Bronchial epithelial cell (primary cell): ENCODE results near the gene PDP2. TPM values are rescaled to one million over a fixed set of nuclear protein-coding genes. Genes with fewer than 3 reads are reported as not detected.

Experiments used
- DNase-seq: peaks from one replicate; pipeline ENCODE4 v3.0.0-alpha.2; 2010; ENCODE audit warnings: low read depth
- FAIRE-seq: peaks from 2 replicates; lab custom pipeline; 2011; peaks lifted over from hg19 to GRCh38; lab: Jason Lieb, UNC
- H3K27me3 ChIP-seq: 2 replicates; pipeline ENCODE4 v1.5.1; 2011; ENCODE audit warnings: low read length; ENCODE audit not compliant: control insufficient read depth, insufficient read depth
- H3K36me3 ChIP-seq: 2 replicates; pipeline ENCODE4 v1.5.1; 2011; ENCODE audit warnings: low read length; ENCODE audit not compliant: control insufficient read depth, insufficient read depth
- H3K4me3 ChIP-seq: 2 replicates; pipeline ENCODE4 v1.5.1; 2011; ENCODE audit warnings: mild to moderate bottlenecking, low read depth, low read length, control low read depth
- total RNA-seq: library from RNA; depleted of rRNA; stranded (reverse); fragments of >200 nt; gene quantifications from 2 replicates; pipeline ENCODE4 v1.2.1, GENCODE V29; 2014
- TF ChIP-seq, protein P1 (sequence below): IDR thresholded peaks from 2 replicates; pipeline ENCODE4 v1.5.1; 2011; ENCODE audit warnings: mild to moderate bottlenecking, moderate library complexity, low read length, control low read depth, inconsistent platforms; ENCODE audit not compliant: insufficient read depth, severe bottlenecking

The PDP2 gene
- total RNA-seq, 1 donor from 2014 or later, result 9.0 TPM

GRCh38 chr16:66917741-66918140, 37.4 kb downstream of the PDP2 start:
- no peaks in the 10 kb centered on the region for H3K36me3 ChIP-seq
- TF ChIP-seq, protein P1, sequence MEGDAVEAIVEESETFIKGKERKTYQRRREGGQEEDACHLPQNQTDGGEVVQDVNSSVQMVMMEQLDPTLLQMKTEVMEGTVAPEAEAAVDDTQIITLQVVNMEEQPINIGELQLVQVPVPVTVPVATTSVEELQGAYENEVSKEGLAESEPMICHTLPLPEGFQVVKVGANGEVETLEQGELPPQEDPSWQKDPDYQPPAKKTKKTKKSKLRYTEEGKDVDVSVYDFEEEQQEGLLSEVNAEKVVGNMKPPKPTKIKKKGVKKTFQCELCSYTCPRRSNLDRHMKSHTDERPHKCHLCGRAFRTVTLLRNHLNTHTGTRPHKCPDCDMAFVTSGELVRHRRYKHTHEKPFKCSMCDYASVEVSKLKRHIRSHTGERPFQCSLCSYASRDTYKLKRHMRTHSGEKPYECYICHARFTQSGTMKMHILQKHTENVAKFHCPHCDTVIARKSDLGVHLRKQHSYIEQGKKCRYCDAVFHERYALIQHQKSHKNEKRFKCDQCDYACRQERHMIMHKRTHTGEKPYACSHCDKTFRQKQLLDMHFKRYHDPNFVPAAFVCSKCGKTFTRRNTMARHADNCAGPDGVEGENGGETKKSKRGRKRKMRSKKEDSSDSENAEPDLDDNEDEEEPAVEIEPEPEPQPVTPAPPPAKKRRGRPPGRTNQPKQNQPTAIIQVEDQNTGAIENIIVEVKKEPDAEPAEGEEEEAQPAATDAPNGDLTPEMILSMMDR, result no peak
- FAIRE-seq (no peak), DNase-seq (no peak)
- H3K27me3 ChIP-seq, result peaks cover 1% of the 10 kb centered on the region
- H3K4me3 ChIP-seq, result no peak overlapping the region

- Histone ChIP-seq H3K27me3 (peaks cover 1% of the 10 kb centered on the region), H3K36me3 (no peaks in the 10 kb centered on the region), H3K4me3 (no peak overlapping the region)
- TF ChIP-seq, protein P1, result no peak
- DNase-seq (no peak), FAIRE-seq (no peak)
These were observed 38.0 kb downstream of the PDP2 start for GRCh38 chr16:66918355-66918754.

GRCh38 chr16:66918803-66919568, 38.7 kb downstream of the PDP2 start, which contains the start of gene CDH16:
TSS of gene CDH16 (minus strand) at chr16:66918885. CDS start at chr16:66918065, 820 bp downstream.
- FAIRE-seq (no peak), DNase-seq (no peak)
- Histone ChIP-seq H3K36me3 (no peaks in the 10 kb centered on the region), H3K27me3 (peaks cover 1% of the 10 kb centered on the region), H3K4me3 (no peak within 1 kb of the TSS)
- TF ChIP-seq, protein P1, result no peak

DNA sequence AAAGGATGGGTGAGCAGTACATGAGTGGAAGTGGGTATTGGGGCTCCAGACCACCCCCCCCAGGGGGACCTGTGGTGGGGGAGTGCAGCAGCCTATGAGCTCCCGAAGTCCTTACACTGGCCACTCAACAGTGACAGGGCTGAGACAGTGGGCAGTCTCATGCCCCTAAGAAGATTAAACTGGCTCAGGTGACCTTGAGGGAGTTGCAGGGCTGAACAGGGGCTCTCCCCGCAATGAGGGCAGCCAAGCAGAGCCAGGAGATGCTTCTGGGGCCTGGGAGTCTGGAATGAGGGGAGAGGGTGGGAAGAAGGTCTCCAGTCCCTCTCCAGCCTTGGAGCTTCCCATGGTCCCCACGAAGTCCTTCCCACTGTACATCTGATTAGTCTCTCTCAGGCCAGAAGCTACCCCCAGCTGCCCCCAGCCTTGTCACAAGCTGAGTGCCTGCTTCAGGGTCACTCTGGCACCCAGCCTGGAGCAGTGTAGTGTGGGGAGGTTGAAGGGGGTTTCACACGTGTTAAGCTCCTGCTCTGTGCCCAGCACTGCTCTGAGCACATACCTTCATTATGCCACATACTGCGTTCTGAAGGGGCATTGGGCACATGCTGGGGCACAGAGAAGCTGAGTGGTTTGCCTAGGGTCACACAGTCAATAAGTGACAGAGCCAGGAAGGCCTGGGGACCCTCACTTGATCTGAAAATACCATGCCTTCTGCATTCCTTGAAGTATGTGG, 39.4 kb downstream of the PDP2 start:
- TF ChIP-seq, protein P1, result no peak
- Histone ChIP-seq H3K36me3 (no peaks in the 10 kb centered on the region), H3K4me3 (no peak overlapping the region), H3K27me3 (peaks cover 1% of the 10 kb centered on the region)
- no peak for DNase-seq
- no peak for FAIRE-seq

DNA sequence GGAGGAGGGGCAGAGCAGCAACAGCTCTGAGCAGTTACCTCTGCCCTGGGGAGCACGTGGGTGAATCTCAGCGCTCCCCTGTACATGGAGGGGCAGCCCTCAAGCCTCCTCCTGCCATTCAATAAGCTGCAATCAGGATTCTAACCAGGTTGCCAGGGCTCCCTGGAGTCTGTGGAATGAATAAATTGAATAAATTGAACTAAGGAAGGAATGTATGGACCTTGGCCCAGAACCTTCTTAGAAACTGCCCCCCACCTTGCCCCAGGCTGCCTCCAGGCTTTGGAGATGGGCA, 39.9 kb downstream of the PDP2 start:
- TF ChIP-seq, protein P1, result no peak
- Histone ChIP-seq H3K27me3 (peaks cover 1% of the 10 kb centered on the region), H3K36me3 (no peaks in the 10 kb centered on the region), H3K4me3 (no peak overlapping the region)
- DNase-seq (no peak), FAIRE-seq (no peak)
